Stomach (tissue), 9 donors: ENCODE measurements around the gene PLPPR1. TPM values are rescaled to one million over a fixed set of nuclear protein-coding genes. Genes with fewer than 3 reads are reported as not detected.

Experiments used
- DNase-seq, 2 donors: peaks; one replicate each; pipeline versions ENCODE4 v3.0.0 to v3.0.0-alpha.2; 2013 to 2019
- H3K27ac ChIP-seq, 5 donors: fragments of 200-600 bp in 4 of 5; sonication (generic) in 4 of 5; one replicate each; pipeline ENCODE4 v1.5.1; 2013 to 2019; ENCODE audit warnings: mild to moderate bottlenecking in 1 of 5, moderate library complexity in 1 of 5
- H3K27me3 ChIP-seq, 3 donors: fragments of 200-600 bp; sonication (generic); one replicate each; pipeline ENCODE4 v1.5.1; 2017 to 2019; ENCODE audit warnings: mixed run types in 1 of 3
- H3K36me3 ChIP-seq, 4 donors: fragments of 200-600 bp; sonication (generic); 1 replicate in 3 of 4; 2 replicates in 1 of 4; pipeline ENCODE4 v1.5.1; 2016 to 2019
- H3K4me1 ChIP-seq, 4 donors: fragments of 200-600 bp; sonication (generic); one replicate each; pipeline ENCODE4 v1.5.1; 2016 to 2019
- H3K4me3 ChIP-seq, 4 donors: fragments of 200-600 bp; sonication (generic) in 3 of 4; one replicate each; pipeline ENCODE4 v1.5.1; 2016 to 2019; ENCODE audit warnings: mild to moderate bottlenecking in 1 of 4
- H3K9me3 ChIP-seq, 4 donors: fragments of 200-600 bp; sonication (generic); one replicate each; pipeline ENCODE4 v1.5.1; 2016 to 2019
- EP300 ChIP-seq: sonication (generic); formaldehyde crosslinking; IDR thresholded peaks from one replicate; pipeline ENCODE4 v1.6.1; 2017; ENCODE audit warnings: antibody characterized with exemption
- POLR2A ChIP-seq, 4 donors: fragments of 450-650 bp; IDR thresholded peaks; one replicate each; pipeline ENCODE4 v1.6.1; 2016; ENCODE audit warnings: antibody characterized with exemption in 4 of 4, control low read depth in 2 of 4, mild to moderate bottlenecking in 1 of 4, moderate library complexity in 1 of 4
- POLR2AphosphoS5 ChIP-seq, 3 donors: sonication (generic); formaldehyde crosslinking; IDR thresholded peaks; one replicate each; pipeline ENCODE4 v1.6.1; 2016; ENCODE audit warnings: antibody characterized with exemption in 3 of 3
- WGBS, 5 donors: extraction: QIAGEN DNeasy Blood & Tissue Kit in 3 of 5; methylation state at CpG; one replicate each; pipeline versions ENCODE4 v1.1.5 to v1.1.7; 2013 to 2018; 5-methylcytosine and 5-hydroxymethylcytosine counted together
- intact Hi-C: fragments of 100-400 bp; cut with DNase I; formaldehyde crosslinking; loops from one replicate; pipeline ENCODE4 v1.15.1; 2023; ENCODE audit warnings: low total_unique reads
- polyA plus RNA-seq, 3 donors: library from polyadenylated mRNA; stranded (reverse); fragments of 200-250 nt; gene quantifications; one replicate each; pipeline ENCODE4 v1.2.3, GENCODE V29; 2013
- total RNA-seq, 5 donors: library from RNA; depleted of rRNA; stranded (reverse); fragments of >200 nt; gene quantifications; one replicate each; pipeline versions ENCODE4 v1.1.0 to v1.2.3, GENCODE V29; 2014 to 2016
- TF ChIP-seq, protein P1 (sequence below), 7 experiments: fragments of 450-650 bp in 4 of 7; fragments of 200-600 bp in 3 of 7; sonication (generic) in 3 of 7; IDR thresholded peaks; one replicate each; pipeline ENCODE4 v1.5.1; 2016 to 2019; ENCODE audit warnings: antibody characterized with exemption in 7 of 7, control low read depth in 2 of 7, mild to moderate bottlenecking in 1 of 7
- donor health status: healthy with polysubstance abuse.
- donor health status: Bipolar disorder and iron deficiency.
- donor health status: healthy.

PLPPR1 gene
- total and polyA plus RNA-seq, 8 donors: 0.13 to 1.7 TPM; not detected in 6

- Histone ChIP-seq H3K4me3 (no peak overlapping the region), H3K9me3 (no peaks in the 10 kb centered on the region), H3K27me3 (no peaks in the 10 kb centered on the region), H3K27ac (no peak overlapping the region), H3K36me3 (no peaks in the 10 kb centered on the region), H3K4me1 (no peaks in the 10 kb centered on the region)
- 48 to 64% (median 51%) methylated on average over 1 of the region's 1 CpG for WGBS, 5 donors
- DNase-seq: no peak
- intact Hi-C loops: no loop called here
- TF ChIP-seq, protein P1, sequence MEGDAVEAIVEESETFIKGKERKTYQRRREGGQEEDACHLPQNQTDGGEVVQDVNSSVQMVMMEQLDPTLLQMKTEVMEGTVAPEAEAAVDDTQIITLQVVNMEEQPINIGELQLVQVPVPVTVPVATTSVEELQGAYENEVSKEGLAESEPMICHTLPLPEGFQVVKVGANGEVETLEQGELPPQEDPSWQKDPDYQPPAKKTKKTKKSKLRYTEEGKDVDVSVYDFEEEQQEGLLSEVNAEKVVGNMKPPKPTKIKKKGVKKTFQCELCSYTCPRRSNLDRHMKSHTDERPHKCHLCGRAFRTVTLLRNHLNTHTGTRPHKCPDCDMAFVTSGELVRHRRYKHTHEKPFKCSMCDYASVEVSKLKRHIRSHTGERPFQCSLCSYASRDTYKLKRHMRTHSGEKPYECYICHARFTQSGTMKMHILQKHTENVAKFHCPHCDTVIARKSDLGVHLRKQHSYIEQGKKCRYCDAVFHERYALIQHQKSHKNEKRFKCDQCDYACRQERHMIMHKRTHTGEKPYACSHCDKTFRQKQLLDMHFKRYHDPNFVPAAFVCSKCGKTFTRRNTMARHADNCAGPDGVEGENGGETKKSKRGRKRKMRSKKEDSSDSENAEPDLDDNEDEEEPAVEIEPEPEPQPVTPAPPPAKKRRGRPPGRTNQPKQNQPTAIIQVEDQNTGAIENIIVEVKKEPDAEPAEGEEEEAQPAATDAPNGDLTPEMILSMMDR (IDR thresholded peaks at IDR 0.05): no peak
- no peak for TF ChIP-seq EP300
- no peak for TF ChIP-seq POLR2A (IDR thresholded peaks at IDR 0.05)
- no peak for TF ChIP-seq POLR2AphosphoS5 (IDR thresholded peaks at IDR 0.05)
Measured at GRCh38 chr9:101254733-101255433, 226.4 kb downstream of the PLPPR1 start.

- no peaks in the 10 kb centered on the region for H3K36me3 ChIP-seq
- no peaks in the 10 kb centered on the region for H3K9me3 ChIP-seq
- intact Hi-C loops: no loop called here
- H3K4me3 ChIP-seq: no peak overlapping the region
- no peak for DNase-seq
- no peaks in the 10 kb centered on the region for H3K4me1 ChIP-seq
- H3K27me3 ChIP-seq: no peaks in the 10 kb centered on the region
- H3K27ac ChIP-seq: no peak overlapping the region
- TF ChIP-seq POLR2AphosphoS5 (IDR thresholded peaks at IDR 0.05) (no peak), POLR2A (IDR thresholded peaks at IDR 0.05) (no peak), EP300 (no peak)
- TF ChIP-seq, protein P1 (IDR thresholded peaks at IDR 0.05): no peak
Measured at GRCh38 chr9:101264727-101265126, 236.2 kb downstream of the PLPPR1 start.

GRCh38 chr9:101265261-101265660 lies 236.7 kb downstream of the PLPPR1 start:
- TF ChIP-seq, protein P1 (IDR thresholded peaks at IDR 0.05): no peak
- TF ChIP-seq POLR2A (IDR thresholded peaks at IDR 0.05) (no peak), EP300 (no peak), POLR2AphosphoS5 (IDR thresholded peaks at IDR 0.05) (no peak)
- no peaks in the 10 kb centered on the region for H3K4me1 ChIP-seq
- intact Hi-C loops: no loop called here
- H3K27ac ChIP-seq: no peak overlapping the region
- no peak overlapping the region for H3K4me3 ChIP-seq
- no peaks in the 10 kb centered on the region for H3K27me3 ChIP-seq
- H3K9me3 ChIP-seq: no peaks in the 10 kb centered on the region
- DNase-seq: no peak
- H3K36me3 ChIP-seq: no peaks in the 10 kb centered on the region

GRCh38 chr9:101268426-101268825 lies 239.9 kb downstream of the PLPPR1 start:
- no peak for DNase-seq
- Histone ChIP-seq H3K27ac (no peak overlapping the region), H3K27me3 (peaks cover 0 to 5% (median 0%) of the 10 kb centered on the region in 3 donors), H3K4me3 (no peak overlapping the region), H3K36me3 (no peaks in the 10 kb centered on the region), H3K4me1 (no peaks in the 10 kb centered on the region), H3K9me3 (no peaks in the 10 kb centered on the region)
- intact Hi-C loops: no loop called here
- WGBS, 5 donors: 53 to 71% (median 67%) methylated on average over 1 of the region's 1 CpG
- TF ChIP-seq POLR2AphosphoS5 (IDR thresholded peaks at IDR 0.05): no peak
- TF ChIP-seq EP300: no peak
- TF ChIP-seq, protein P1 (IDR thresholded peaks at IDR 0.05): no peak
